Skeletal muscle tissue (tissue), 4 donors: ENCODE measurements around the gene SLC6A7. TPM values are rescaled to one million over a fixed set of nuclear protein-coding genes. Genes with fewer than 3 reads are reported as not detected.

Experiments
- H3K27ac ChIP-seq: one replicate; pipeline ENCODE4 v1.7.0; 2013; ENCODE audit warnings: mild to moderate bottlenecking, low read depth, low read length, inconsistent platforms
- H3K27me3 ChIP-seq, 3 donors: one replicate each; pipeline ENCODE4 v1.7.0; 2013; ENCODE audit warnings: low read length in 3 of 3; ENCODE audit not compliant: control insufficient read depth in 3 of 3, insufficient read depth in 3 of 3
- H3K36me3 ChIP-seq, 3 donors: one replicate each; pipeline ENCODE4 v1.7.0; 2013; ENCODE audit warnings: low read length in 3 of 3; ENCODE audit not compliant: control insufficient read depth in 3 of 3, insufficient read depth in 3 of 3
- H3K4me1 ChIP-seq, 3 donors: one replicate each; pipeline ENCODE4 v1.7.0; 2013; ENCODE audit warnings: low read length in 3 of 3, mild to moderate bottlenecking in 3 of 3; ENCODE audit not compliant: control insufficient read depth in 3 of 3, insufficient read depth in 3 of 3
- H3K4me3 ChIP-seq, 3 donors: one replicate each; pipeline ENCODE4 v1.7.0; 2013; ENCODE audit warnings: low read length in 3 of 3
- H3K9ac ChIP-seq, 3 donors: one replicate each; pipeline ENCODE4 v1.7.0; 2013; ENCODE audit warnings: low read length in 3 of 3, mild to moderate bottlenecking in 3 of 3, moderate library complexity in 2 of 3, low read depth in 1 of 3
- H3K9me3 ChIP-seq, 3 donors: one replicate each; pipeline ENCODE4 v1.7.0; 2013; ENCODE audit warnings: low read length in 3 of 3; ENCODE audit not compliant: control insufficient read depth in 3 of 3
- total RNA-seq: library from RNA; depleted of rRNA; stranded (reverse); fragments of >200 nt; gene quantifications from one replicate; pipeline ENCODE4 v1.2.3, GENCODE V29; 2014
- donor health status: Osteomylitis.

SLC6A7 gene
- total RNA-seq, 1 donor from 2014 or later: not detected

DNA sequence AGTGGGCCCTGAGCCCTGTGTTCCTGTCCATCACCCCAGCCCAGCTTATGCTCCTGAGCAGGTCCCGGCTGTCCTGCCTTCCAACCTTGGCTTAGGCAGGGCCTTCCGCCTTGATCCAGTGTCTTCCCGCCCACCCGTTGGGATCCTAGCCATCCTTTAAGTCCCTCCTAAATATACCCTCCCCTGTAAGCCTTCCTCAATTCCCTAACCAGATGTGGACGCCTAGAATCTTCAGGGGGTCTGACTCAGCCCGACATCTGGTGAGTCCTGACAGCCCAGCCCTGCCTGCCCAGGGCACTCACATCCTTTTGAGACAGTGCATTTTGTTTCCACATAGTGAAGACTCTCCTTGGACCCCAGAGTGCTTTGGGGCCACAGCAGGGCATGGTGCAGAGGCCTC lies 23.7 kb downstream of the SLC6A7 start:
- Histone ChIP-seq H3K36me3 (no peaks in the 10 kb centered on the region), H3K9ac (no peak overlapping the region), H3K9me3 (no peaks in the 10 kb centered on the region), H3K4me3 (no peak overlapping the region), H3K27ac (peak overlapping the region; percentile 13), H3K27me3 (no peaks in the 10 kb centered on the region), H3K4me1 (peaks cover 15 to 31% (median 29%) of the 10 kb centered on the region in 3 donors)

DNA sequence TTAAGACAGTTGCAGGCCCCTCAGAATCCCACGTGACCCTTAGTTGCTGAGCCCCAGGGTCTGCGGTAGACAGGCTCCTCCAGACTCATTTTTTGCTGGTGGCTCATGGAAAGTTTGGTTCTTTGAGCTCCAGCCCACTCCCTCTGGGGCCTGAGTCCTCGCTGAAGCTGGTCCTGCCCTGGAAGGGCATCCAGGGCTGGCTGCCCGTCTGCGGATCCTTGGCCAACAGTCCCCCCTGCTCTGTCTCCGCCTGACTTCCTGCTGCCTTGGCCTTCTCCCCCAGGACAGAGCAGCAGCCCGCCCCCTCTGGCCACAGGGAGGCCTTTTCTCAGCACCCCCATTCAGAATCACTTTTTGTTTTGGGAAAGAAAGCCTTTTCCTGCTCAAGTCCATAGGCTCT lies 24.4 kb downstream of the SLC6A7 start:
- Histone ChIP-seq H3K9me3 (no peaks in the 10 kb centered on the region), H3K9ac (peak overlapping the region in 2 of 3 donors; percentile 25 to 38), H3K4me1 (peaks cover 22 to 34% (median 29%) of the 10 kb centered on the region in 3 donors), H3K36me3 (no peaks in the 10 kb centered on the region), H3K4me3 (no peak overlapping the region), H3K27ac (peak overlapping the region; percentile 56), H3K27me3 (no peaks in the 10 kb centered on the region)

GRCh38 chr5:150215979-150216944 lies 26.4 kb downstream of the SLC6A7 start:
- Histone ChIP-seq H3K4me3 (no peak overlapping the region), H3K9ac (no peak overlapping the region), H3K4me1 (peaks cover 26 to 40% (median 29%) of the 10 kb centered on the region in 3 donors), H3K36me3 (no peaks in the 10 kb centered on the region), H3K27me3 (no peaks in the 10 kb centered on the region), H3K27ac (no peak overlapping the region), H3K9me3 (no peaks in the 10 kb centered on the region)

- H3K4me3 ChIP-seq: no peak overlapping the region
- peaks cover 0 to 2% (median 1%) of the 10 kb centered on the region in 3 donors for H3K36me3 ChIP-seq
- H3K27me3 ChIP-seq: no peaks in the 10 kb centered on the region
- H3K27ac ChIP-seq: no peak overlapping the region
- H3K4me1 ChIP-seq: peaks cover 26 to 40% (median 29%) of the 10 kb centered on the region in 3 donors
- no peak overlapping the region for H3K9ac ChIP-seq
- H3K9me3 ChIP-seq: no peaks in the 10 kb centered on the region
These were observed 27.2 kb downstream of the SLC6A7 start for GRCh38 chr5:150217038-150217437.

DNA sequence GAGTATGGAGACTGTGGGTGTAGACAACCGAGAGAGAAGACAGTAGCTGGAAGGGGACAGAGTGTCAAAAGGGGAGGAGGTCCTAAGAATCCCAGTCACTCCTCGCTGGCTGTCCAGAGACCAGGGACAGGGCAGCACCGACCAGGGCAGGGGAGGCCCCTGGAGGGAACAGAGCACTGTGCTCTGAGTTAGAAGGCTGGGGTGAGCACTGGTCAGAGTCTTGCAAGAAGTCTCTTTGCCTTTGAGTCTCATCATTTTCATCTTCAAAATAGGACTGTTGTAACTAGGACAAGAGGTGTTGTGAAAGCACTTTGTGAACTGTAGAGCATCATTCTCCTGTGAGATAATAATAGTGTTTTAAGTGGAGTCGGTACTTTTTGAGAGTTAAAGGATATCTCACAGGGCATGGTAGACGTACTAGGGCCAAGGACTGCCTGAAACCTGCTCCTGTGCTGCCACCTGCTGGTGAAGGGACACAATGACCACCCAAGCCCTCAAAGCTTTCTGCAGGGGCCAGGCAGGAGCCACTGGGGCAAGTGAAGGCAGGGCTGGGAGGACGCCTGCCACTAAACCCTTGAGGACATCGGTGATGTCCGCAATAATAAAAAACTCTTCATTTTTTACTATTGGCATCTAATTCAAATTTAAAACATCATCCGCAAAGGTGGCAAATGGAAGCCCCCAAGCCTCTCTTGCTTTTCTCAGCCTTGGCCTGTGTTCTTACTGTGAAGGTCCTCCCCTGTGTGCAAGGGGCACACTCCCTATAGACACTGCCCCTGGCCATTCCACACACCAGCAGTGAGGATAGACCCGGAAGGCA lies 28.2 kb downstream of the SLC6A7 start:
- no peak overlapping the region for H3K4me3 ChIP-seq
- no peak overlapping the region for H3K27ac ChIP-seq

GRCh38 chr5:150218693-150219035 lies 28.8 kb downstream of the SLC6A7 start:
- Histone ChIP-seq H3K27ac (no peak overlapping the region), H3K9me3 (no peaks in the 10 kb centered on the region), H3K27me3 (no peaks in the 10 kb centered on the region), H3K9ac (peak overlapping the region in 1 of 3 donors; percentile 54), H3K4me3 (no peak overlapping the region), H3K36me3 (peaks cover 3 to 15% (median 11%) of the 10 kb centered on the region in 3 donors), H3K4me1 (peaks cover 26 to 38% (median 26%) of the 10 kb centered on the region in 3 donors)

More for the DNA sequence above, 28.2 kb downstream of the SLC6A7 start:
- Histone ChIP-seq H3K36me3 (peaks cover 3 to 10% (median 8%) of the 10 kb centered on the region in 3 donors), H3K4me1 (peaks cover 26 to 40% (median 29%) of the 10 kb centered on the region in 3 donors), H3K9ac (peak overlapping the region in 1 of 3 donors; percentile 54), H3K27me3 (no peaks in the 10 kb centered on the region), H3K9me3 (no peaks in the 10 kb centered on the region)

DNA sequence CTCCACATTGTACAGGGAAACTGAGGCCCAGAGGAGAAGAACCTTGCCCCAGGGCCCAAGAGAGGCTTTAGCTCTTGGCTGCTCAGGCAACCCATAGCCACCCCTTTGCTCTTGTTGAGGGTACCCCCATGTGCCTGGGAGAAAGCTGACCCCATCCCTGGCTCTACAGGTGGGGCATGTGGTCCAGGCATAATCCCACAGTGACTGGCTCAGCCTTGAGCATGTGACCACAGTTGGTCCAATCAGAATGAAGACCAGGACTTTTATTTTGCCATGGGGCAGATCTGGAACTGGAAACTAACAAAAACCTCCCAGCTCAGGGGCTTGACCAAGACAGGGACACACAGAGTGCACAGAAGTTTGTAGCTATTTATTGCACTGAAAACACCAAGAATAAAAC lies 29.3 kb downstream of the SLC6A7 start:
- Histone ChIP-seq H3K36me3 (peaks cover 3 to 15% (median 11%) of the 10 kb centered on the region in 3 donors), H3K27ac (no peak overlapping the region), H3K9ac (peak overlapping the region in 1 of 3 donors; percentile 54), H3K27me3 (no peaks in the 10 kb centered on the region), H3K9me3 (no peaks in the 10 kb centered on the region), H3K4me1 (peaks cover 26 to 36% (median 26%) of the 10 kb centered on the region in 3 donors), H3K4me3 (no peak overlapping the region)

- H3K27ac ChIP-seq: no peak overlapping the region
- H3K36me3 ChIP-seq: peaks cover 3 to 15% (median 11%) of the 10 kb centered on the region in 3 donors
- H3K27me3 ChIP-seq: no peaks in the 10 kb centered on the region
- H3K9me3 ChIP-seq: no peaks in the 10 kb centered on the region
- H3K9ac ChIP-seq: peak overlapping the region in 1 of 3 donors; percentile 57
- H3K4me1 ChIP-seq: peaks cover 21 to 30% (median 26%) of the 10 kb centered on the region in 3 donors
- no peak overlapping the region for H3K4me3 ChIP-seq
These were observed 30.0 kb downstream of the SLC6A7 start for GRCh38 chr5:150219861-150220260.

- Histone ChIP-seq H3K27ac (no peak overlapping the region), H3K4me3 (no peak overlapping the region), H3K4me1 (peaks cover 11 to 25% (median 23%) of the 10 kb centered on the region in 3 donors), H3K9ac (no peak overlapping the region), H3K9me3 (no peaks in the 10 kb centered on the region), H3K27me3 (no peaks in the 10 kb centered on the region), H3K36me3 (peaks cover 5 to 23% (median 13%) of the 10 kb centered on the region in 3 donors)
These were observed 31.6 kb downstream of the SLC6A7 start for GRCh38 chr5:150221471-150221870.
